Amniotic epithelial cell (primary cell): Measurements from ENCODE around the gene USP54.

Experiments
- DNase-seq: peaks from one replicate; pipeline ENCODE4 v3.0.0-alpha.2; 2010; ENCODE audit warnings: low read depth

USP54 gene

DNA sequence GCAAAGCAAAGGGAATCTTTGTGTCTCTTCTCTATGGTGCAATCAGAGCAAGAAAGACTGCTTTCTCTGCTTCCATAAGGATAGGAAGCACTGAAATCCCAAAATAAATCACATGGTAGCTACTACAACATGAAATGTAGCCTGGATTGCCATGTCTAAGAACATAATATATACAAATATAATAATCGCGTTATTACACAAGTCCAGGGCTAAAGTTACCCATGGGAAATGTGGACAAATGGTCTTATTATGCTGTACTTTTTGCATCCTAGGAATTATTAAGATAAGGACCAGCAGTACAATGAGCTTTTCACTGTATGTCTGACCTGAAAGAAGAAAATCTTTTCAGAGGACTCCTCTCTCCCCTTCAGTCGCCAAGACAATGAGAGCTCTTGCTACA, 71.8 kb downstream of the USP54 start:
- no peak for DNase-seq

DNA sequence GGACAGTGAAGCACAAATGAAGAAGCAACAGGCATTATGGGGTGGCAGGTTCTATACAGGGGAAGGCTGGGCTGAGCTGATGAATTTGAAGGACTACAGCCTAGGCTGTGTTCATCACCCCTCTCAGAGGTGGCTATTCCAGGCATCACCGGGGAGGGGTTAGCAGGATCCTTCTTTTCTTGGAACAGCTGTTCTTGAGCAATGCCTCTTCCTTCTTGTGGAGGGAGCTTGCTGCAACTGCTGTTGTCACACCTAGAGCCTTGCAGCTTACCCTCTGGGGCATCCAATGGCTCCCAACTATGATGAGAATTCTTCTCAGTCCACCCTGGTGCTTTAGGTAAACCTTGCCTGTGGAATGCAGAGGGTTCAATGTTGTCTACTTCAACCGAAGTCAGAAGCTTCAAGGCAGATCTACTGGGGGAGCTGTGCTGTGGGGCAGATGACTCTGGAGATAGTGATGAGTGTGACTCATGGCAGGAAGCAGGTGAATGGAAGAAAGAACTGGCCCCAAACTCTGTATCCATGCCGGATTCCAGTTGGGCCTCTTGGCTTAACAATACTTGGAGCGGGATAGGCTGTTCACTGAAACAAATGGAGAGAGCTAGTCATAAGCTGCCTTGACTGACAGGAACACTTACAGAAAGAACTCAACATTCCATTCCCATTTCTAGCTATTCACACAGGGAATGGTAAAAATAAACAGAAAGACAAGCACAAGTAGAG, 73.8 kb downstream of the USP54 start:
- peak; percentile 53 for DNase-seq

DNA sequence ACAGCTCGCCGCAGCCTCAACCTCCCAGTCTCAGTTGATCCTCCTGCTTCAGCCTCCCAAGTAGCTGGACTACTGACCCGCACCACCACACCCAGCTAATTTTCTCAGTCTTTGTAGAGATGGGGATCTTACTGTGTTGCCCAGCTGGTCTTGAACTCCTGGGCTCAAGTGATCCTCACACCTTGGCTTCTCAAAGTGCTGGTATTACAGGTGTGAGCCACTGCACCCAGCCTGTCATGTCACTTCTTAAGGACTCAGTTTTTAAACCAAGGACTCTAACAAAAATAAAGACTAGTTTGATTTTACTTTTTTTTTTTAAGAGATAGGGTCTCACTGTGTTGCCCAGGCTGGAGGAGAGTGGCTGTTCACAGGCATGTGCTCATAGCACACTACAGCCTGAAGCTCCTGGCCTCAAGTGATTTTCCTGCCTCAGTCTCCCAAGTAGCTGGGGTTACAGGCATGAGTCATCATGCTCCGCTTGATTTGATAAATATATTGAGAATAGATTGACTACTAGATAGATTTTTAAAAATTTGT, 78.9 kb downstream of the USP54 start:
- no peak for DNase-seq

DNA sequence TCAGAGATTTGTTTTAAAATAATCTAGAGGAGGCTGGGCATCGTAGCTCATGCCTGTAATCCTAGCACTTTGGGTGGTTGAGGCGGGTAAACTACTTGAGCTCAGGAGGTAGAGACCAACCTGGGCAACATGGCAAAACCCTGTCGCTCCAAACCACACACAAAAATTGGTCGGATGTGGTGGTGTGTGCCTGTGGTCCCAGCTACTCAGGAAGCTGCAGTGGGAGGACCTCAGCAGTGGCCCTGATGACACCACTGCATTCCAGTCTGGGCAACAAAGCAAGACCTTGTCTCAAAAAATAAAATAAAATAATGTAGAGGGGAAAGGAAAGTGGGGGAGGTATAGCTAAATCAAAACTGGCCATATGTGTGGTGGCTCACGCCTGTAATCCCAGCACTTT, 81.4 kb downstream of the USP54 start:
- no peak for DNase-seq

DNA sequence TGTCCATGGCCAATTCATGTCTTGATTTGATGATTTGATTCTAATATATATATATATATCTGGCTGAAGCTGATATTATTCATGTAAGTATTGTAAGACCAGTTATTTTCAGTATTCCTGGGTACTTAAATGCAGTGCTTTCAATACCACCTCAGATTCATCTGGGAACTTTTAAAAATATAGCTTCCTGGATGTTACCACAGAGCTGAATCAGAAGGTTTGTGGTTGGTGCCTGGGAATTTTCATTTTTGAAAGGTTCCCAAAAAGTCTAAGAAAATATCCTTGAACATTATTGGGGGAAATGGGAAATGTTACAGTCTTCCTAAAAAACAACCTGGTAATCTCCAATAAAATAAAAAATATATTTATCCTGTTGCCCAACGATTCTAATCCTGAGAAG, 84.7 kb downstream of the USP54 start:
- DNase-seq = peak; percentile 62

DNA sequence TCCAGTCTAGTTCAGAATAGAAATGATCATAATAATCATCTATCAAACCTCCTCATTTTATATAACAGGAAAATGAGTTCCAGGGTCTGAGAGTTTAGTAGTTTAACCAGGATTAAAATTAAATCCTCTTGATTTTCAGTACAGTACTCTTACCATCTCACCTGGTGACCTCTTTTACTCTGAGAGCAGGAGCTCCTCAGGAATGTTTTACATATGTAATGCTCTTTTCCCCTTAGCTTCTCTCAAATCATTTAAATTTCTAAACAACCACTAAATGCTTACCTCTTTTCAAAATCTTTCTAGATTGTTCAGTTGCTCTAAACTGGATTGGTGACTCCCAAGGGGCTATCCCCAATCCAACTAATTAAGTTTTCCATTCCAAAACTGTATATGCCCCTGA, 85.1 kb downstream of the USP54 start:
- no peak for DNase-seq

DNA sequence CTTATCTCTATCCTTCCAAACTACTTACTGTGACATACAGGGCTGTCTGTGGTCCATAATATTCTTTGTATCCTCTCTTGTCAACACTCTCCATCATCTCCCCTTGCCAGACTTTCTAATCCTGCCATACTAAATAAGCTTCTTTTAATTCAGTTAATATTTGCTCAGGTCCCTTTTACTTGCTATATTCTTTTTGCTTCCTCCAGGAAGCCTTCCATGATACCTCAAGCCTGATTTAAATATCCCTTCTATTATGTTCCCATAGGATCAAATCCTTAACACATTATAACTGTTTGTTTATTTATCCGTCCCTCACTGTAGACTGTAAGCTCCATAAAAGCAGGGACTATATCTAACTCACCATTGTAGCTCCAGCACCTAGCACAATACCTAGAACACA, 88.1 kb downstream of the USP54 start:
- no peak for DNase-seq

DNA sequence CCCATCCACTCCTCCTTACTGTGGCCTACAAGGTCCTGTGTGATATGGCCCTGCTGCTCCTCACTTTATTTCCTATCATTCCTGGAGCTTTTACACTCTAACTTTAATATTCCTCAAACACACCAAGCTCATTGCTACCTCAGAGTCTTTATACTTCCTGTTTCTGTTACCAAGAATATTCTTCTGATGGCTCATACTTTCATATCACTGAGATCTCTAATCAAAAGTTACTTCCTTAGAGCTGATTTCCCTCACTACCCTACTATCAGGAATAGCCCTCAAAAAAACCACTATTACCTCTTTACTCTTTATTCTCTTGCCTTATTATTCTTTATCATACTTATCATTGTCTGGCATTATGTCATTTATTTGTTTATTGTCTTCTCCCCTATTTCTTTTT, 89.5 kb downstream of the USP54 start:
- no peak for DNase-seq

DNA sequence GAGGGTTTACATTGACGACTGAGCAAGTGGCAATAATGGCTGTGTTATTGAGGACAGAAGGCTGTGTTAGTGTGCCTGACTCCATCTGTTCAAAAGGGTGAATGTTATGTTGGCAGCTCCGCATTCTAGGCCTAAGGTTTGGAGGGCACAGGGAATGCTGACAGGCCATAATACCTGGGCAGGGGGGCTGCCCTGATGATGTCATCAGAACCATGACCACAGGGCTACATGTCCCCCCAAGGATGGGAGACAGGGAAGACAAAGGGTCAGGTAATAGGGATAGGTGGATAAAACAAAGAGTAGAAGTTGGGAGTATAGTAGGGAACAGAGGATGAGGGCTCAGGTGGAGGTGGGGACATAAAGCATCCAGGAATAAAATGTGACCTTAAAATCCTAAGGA, 93.5 kb downstream of the USP54 start:
- no peak for DNase-seq

DNA sequence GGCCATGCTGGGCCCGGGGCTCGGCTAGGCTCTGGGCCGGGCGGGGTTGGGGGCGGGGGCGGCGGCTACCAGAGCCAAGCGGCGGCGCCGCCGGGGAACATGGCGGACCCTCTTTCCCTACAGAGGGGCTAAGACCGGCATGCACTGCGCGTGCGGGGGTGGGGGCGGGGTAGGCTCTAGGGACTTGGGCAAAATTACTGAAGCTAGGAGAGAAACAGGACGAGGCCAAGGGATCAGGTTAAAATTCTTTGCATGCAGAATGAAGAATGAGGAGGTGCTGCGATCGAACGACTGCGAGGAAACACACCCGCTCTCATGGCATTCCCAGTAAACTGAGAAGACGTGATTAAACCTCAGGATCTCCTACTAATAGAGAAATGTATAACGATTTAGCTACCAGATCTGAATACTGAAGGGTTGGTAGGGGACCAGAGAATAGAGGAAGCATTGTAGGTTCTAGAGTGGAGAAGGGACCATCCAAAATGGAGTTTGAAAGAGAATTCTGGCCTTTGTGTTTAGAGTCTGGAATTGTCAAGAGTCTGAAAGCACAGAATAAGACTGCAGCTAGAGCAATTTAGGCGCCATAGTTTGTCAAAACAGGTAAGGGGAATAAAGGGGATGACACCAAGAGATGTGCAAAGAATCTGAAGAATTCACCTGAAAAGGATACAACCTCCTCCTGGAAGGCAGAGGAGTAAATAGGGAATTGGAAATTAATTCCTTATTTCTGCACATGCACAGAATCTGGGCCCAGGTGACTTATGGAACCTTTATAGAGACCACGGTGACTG, 95.1 kb downstream of the USP54 start, which contains the start of gene PPP3CB:
TSS of gene PPP3CB (minus strand) at position 141 of the 791 bp plus-strand sequence. CDS start at position 6, 135 bp downstream.
- DNase-seq = peak; percentile 98

DNA sequence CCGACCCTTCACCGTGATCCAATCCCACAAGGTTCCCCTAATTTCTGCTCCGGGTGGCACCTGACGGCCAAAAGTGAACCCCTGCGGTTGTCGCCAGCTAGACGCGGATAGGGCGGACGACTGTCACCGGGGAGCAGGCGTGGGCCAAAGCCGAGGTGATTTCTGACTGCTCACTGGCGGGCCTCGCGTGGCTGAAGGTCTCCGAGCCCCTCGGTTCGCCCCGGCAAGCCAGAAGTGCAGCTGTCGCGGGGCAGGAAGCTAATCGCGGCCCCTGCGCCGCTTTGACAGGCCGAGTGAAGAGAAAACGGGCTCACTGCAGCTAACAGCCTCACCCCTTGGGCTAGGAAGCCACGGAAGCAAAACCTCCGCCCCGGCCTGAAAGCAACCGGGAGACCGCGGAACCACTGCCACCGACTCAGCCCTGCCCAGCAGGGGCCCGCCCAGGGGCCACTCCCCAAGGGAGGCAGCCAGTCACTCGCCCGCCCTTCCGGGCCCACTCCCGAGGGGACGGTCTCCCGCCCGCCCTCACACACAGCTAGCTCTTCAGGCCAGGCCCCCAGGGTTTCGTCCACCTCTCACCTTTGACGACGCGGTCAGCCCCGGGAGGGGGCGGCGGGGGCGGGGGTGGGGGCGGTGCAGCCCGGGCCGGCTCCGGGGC, 95.8 kb downstream of the USP54 start:
- DNase-seq = peak; percentile 86

DNA sequence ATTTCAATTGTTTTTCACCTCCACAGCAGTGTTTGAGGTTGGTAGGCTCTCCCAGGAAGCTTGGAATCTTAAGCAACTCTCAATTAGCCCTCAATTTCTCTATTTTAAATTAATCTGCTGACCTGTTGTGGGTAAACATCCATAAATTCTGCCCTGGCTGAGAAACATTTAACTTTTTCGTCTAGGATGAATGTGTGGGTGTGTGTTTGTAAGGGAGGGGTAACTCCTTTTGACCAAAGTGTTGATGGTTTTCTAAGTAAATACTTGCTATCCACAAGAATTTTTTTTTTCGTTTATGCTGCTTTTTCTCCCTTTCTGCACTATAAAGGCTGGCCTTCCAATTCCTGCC, 96.3 kb downstream of the USP54 start:
- DNase-seq = peak; percentile 38

DNA sequence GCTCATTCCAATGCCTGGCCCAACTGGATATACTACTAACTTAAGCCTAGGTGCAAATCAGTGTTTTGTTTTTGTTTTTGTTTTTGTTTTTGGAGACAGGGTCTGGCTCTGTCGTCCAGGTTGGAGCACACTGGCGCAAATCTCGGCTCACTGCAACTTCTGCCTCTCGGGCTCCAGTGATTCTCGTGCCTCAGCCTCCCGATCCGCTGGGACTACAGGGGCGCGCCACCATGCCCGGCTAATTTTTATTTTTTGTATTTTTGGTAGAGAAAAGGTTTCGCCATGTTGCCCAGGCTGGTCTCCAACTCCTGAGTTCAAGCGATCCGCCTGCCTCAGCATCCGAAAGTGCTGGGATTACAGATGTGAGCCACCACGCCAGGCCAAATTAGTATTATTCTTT, 96.9 kb downstream of the USP54 start:
- no peak for DNase-seq

DNA sequence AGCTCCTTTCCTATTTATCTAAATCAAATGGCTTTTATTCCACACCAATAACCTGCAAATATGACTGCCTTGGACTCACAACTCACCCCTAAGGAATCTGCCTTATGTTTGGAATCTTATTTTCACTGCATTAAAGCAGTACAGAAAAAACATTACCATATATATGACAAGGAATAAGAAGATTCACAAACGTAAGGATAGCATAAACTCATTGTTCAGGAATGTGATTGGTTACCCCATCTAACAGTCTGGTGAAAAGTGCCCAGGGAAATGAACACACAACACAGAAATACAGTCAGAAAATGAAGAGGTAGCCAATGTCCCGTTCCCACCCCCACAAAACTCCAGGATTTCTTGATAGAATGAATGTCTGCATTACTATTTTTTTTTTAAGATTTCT, 97.4 kb downstream of the USP54 start:
- peak; percentile 44 for DNase-seq

DNA sequence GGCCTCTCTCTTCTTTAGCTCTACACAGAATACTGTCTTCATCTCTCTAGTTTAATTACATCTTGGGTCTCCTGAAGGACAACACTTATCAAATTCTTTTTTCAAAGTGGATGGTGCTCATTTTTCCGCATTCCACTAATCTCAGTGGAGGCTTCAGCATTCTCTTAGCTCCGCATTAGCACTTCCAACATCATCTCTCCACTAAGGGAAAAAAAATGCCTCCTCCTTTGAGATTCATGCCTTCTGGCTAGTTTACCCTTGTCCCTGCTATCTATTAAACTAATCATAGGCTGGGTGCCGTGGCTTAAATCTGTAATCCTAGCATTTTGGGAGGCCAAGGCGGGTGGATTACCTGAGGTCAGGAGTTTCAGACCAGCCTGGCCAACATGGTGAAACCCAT, 104.5 kb downstream of the USP54 start:
- DNase-seq = no peak

DNA sequence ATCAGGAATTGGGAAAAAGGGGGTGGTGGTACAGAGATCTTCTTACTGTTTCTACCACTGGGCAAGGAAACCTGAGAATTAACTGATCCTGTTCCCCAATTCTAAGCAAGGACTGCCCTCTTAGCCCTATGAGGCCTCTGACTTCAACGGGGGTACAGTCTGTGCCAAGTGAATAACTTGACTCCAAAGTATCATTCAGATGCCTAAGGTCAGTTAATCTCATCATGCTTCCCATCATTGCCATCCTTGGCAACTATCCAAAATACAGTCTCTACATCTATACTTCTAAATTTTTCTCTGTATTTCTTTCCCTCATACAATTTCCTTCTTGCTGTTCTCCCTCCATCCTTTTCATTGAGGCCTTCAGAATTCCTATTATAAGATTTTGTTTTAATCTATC, 105.8 kb downstream of the USP54 start:
- DNase-seq = no peak

DNA sequence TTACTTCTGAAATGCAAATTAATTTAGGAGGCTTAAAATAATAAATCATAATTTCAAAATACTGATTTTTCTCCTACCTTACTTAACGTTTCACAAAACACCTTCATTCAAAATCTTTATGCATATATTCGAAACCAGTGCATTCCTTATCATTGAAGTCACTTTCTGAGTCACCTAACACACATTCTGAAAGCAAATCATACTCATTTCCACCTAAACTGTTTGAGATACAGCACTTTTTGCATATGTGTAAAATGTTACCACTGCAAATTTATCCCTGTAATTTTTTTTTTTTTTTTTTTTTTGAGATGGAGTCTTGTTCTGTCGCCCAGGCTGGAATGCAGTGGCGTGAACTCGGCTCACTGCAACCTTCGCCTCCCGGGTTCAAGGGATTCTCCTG, 111.0 kb downstream of the USP54 start:
- DNase-seq = peak; percentile 60

DNA sequence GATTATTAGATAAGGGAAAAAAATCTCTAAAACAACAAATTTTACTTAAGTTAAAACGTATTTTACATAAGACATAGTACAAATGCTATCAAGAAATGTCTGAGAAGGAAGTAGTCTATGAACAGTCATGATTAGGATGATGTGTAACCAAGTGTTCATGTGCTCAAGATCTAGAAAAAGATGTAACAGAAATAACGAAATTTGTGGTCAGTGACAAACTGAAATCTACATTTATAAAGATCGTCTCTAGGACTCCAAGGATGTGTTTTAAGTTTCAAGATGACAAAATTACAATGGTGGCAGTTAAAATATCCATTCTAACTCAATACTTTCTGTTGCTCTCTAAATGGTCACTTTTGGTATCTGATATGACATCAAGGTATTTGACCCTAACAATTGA, 112.5 kb downstream of the USP54 start:
- DNase-seq = no peak

DNA sequence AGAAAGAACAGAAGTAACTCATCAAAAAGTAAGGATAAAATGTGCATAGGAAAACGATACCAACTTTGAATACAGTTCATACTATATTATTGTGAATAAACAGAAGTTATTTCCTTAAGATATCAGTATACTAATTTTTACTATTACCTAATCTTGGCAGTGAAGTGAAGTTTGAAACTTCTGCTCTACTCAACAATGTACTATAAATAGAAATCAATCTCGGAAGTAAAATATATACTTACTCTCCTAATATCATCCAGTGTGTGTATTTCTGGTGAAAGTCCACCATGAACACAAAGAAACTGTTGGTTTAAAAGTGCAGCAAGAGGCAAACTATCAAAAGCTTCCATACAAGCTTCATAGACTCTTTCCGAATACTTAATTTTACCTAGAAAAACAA, 119.9 kb downstream of the USP54 start:
- no peak for DNase-seq

DNA sequence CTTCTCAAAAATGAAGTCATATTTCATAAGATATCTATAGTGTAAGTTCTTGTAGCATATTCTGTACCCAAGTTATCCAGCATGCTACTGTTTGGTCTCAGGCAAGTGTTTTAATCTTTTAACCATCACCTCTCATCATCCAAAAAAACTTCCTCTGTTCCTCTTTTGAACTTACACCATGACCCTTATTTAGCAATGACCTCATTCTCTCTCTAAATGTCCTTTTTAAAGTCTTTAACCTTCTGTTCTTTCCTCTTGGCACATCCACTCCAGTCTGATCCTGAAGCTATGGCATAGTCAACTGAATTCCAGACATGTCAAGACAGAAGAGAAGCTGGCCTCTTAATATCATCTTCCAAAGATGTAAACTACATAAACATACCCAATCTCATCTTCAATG, 121.6 kb downstream of the USP54 start:
- DNase-seq = no peak

DNA sequence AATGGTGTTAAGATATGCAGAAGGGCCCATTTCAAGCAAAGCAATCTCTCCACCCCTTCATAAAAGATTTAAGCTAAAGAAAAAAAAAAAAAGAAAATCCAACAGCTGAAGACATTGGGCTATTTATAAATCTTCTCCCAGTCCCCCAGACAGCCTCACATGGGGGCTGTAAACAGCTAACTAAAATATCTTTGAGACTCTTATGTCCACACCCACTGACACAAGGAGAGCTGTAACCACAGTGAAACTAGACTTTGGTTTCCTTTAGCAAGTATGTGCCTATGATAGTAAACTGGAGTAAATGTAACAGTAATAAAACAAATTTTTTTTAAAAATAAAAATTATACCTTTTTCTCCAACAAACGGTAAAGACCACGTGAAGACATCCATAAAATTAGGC, 123.9 kb downstream of the USP54 start:
- no peak for DNase-seq

DNA sequence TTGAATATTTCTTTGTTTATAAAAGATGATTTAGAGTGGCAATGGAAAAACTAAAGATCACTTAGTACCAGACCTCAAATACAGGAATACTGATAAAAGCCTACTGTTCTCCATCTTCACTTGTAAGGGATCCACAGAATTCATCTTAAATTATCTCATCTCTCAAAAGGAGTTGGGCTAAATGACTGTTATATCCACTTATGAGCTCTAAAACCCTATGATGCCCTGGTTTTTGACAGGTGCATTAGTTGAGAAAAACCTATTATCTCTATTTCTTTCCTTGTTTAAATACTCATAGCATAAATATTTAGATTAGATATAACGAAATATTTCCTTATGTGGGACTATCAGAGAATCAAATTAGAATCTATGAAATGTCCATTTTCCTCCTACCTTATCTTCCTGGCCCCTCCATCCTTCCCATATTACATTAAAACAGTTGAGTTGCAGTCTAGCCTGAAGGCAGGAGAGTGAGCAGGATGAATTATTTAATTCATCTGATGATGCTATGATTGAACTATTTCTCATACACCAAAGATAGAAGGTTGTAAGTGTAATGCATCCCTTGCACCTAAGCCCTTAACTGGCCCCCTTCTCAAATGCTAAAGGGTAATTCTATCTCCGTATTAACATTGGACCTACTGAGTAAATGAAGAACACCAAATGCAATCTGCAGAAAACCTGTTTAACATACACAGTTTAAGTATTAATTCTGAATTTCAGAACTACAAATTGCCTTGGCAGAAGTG, 125.0 kb downstream of the USP54 start:
- DNase-seq = no peak
